ENCODE data around the gene NUP210L.
"Not testable (repeated sequence)": the region's sequence is repeated elsewhere in the genome, so short reads cannot be mapped to it uniquely, and the experiment has no call there.

NUP210L gene

DNA sequence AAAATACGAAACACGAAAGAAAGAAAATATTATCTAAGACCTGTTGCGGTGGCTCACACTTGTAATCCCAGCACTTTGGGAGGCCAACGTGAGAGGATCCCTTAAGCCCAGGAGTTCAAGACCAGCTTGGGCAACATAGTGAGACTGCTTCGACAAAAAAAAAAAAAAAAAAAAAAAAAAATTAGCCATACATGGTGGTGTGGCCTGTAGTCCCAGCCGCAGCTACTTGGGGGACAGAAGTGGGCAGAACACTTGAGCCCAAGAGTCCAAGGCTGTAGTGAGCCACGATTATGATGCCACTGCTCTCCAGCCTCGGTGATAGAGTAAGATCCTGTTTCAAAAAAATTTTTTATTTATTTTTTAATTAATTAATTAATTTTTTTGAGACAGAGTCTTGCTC, 167.3 kb downstream of the NUP210L start:
- no peak for DNase-seq

DNA sequence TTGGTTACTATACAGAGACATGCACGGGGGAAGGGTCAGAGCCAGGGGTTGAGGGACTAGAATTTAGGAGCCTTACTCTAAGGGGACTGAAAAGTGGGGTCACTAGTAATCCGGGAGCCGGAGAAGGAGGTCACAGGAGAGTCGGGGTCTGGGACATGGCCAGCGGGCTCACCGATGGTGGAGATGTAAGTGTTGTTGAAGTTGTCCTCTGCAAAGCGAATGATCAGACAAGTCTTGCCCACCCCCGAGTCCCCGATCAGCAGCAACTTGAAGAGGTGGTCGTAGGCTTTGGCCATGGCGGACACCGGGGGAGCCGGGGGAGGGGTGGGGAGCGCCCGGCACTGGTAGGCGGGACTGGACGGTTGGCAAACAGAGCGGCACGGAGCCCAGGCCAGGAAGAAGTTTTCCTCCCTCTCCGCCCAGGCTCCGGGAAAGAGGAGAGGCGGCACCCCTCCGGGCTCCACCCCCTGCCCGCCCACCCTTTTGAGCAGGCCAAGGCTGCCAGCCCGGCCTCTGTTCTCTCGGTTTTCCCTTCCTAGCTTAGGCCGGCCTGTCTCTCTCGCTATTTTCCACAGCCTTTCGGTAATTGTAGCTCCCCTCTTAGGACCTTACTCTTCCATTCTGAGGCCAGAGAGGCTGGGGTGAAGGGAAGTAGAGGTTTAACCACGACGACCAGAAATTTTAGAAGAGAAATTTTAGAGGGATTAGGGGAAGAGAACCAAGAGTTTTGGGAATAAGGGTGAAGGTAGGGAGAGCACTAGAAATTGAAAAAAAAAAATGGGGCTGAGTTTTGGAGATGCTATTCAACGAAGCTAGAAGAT, 168.7 kb downstream of the NUP210L start, which contains the start of gene RAB13:
TSS of gene RAB13 (minus strand) at position 399 of the 821 bp plus-strand sequence. CDS start at position 296, 103 bp downstream.
- peak; percentile 88 for DNase-seq

DNA sequence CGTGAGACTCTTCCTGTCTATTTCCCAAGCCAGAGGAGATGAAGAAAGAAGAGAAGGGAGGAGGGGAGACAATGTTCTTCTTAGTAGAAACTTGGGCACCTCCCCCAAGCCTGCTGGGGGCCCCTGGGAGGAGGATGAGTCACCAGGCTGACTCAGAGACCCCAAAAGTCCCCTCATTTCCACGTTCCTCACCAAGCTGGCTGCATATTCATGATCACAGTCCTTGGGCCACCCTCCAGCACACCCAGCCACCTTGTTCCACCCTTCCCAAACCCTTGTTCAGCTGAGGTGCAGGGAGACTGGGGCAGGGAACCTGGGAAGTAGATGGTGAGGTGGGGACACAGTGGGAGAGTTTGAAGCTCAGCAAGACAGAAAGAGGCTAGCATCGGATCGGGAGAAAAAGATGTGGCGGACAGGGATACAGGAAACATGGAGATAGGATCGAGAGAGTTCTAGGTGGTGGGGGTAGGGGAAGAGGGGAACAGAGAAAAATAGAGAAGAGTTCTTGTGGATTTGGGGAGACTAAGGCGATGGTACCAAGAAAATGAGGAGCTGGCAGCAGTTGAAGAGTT, 169.4 kb downstream of the NUP210L start:
- peak; percentile 94 for DNase-seq

DNA sequence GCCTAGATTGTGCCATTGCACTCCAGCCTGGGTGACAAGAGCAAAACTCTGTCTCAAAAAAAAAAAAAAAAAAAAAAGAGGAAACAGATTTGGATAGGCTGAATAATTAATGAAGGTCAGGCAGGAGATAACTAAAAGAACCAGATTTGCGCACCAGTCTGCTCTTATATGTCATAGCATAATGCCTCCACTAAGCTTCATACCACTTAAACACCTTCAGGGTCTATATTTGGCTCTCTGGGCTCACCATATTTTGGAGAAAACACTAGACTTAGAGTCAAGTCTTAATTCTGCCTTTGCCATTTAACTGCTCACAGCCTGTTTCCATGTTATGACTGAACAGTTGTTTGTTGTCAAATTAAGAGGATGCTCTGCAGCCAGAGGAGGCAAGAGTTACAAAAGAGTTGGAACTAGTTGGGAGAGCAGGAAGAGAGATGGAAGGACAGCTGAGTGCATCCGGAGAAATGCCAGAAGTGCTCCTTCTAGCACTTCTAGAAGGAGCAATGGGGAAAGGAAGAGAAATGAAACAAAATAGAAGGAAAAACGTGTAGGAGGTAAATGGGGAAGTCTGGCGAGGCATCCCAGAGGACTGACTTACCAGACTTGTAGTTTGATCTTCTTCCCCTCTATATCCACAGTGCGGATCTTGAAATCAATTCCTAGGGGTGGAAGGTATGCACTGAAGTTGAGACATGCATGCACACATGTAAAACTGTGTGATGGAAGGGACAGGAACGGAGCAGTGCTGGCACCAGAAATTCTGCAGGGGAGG, 170.6 kb downstream of the NUP210L start:
- peak; percentile 59 for DNase-seq

DNA sequence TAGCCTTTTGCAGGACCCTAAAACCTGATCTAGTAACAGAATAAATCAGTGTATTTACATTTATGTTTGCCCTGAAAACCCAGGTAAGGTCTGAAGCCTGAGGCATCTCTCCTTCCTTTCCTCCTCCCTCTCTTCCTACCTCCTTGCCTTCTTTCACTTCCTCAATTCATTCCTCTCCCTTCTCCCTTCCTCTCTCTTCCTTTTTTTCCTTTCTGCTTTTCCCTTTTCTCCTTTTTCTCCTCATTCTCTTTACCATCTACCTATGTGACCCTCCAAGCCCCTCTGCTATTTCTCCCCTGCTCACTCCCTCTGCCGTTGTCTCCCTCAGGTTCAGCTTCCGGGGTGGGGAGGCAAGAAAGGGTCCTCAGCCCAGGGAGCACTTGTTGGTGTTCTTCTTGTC, 173.1 kb downstream of the NUP210L start:
- not testable (repeated sequence) for DNase-seq

DNA sequence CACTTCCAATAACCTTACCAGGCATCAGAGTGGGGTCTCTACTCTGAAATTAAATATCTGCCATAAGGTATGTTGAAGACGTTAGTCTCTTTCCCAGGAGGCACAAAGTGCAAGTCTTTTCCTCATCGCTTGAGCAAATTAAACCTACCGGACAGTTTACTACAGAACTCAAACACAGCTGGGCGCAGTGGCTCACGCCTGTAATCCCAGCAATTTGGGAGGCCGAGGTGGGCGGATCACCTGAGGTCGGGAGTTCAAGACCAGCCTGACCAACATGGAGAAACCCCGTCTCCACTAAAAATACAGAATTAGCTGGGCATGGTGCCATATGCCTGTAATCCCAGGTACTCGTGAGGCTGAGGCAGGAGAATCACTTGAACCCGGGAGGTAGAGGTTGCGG, 175.8 kb downstream of the NUP210L start:
- not testable (repeated sequence) for DNase-seq

DNA sequence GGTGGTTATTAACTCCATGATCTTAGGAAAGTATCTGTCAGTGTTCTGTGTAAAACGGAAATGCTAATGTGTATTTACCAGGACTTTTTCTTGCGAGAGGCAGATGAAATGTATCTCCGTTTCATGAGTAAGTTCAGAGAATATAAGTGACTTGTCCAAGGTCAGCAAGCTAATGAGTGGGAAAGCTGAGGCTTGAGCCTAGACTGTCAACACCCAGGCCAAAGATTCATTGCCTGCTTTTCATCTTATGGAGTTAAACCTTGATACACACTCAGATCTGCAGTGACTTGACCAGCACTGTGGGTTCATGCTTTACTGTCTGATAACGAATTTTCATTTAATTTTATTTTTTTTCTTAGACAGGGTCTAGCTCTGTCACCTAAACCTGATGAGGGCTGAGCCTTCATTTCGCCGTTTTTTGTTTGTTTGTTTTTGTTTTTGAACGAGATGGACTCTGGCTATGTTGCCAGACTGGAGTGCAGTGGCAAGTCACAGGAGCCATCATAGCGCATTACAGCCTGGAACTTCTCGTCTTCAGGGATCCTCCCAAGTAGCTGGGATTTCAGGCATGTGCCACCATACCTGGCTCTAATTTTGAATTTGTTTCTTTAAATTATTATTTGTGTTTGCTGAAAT, 176.5 kb downstream of the NUP210L start:
- no peak for DNase-seq

DNA sequence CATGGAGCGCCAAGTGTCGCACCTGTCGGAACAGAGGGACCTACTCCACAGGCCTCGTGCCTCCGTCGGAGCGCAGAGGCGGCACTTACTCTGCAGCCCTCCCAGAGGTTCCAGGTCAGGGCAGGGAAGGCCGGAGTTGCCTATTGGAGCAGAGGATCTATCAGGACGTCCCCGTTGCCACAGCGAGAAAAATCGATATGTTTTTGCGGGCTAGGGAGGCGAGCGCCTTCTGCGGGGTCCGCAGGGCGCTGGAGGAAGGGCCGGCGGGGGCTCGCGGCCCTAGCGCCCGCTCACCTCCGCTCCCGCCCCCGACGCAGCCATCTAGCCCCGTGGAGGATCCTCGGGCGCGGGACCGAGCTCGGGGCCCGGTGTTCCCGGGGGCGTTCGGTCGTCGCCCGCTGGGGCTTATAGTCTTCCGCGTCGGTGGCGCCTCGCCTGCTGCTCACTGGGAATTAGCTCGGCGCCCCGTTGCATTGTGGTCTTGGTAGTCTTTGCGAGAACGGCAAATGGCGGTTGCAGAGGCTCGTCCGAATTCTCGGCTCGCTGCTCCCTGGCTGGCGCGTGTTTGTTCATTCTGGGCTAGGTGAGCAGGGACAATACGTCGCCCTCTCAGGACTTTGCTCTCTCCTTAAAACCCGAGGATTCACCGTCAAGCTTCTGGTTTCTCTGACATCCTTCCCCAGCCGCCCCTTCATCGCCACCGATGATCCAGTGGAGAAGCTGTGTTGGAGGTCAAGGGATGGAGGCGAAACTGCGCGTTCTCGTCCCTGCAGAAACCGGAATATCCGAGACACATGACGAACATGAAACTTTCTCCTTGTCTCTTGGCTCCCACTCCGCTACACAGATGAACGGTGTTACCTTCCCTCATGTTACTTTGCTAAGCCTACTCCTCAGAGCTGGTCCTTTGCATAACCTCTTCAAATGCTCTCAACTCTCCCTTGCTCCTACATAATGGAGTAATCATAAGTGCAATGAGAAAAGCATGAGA, 177.3 kb downstream of the NUP210L start, which contains the start of gene JTB:
TSS of gene JTB (minus strand) at position 425 of the 991 bp plus-strand sequence. CDS start at position 3, 422 bp downstream.
- peak; percentile 87 for DNase-seq

DNA sequence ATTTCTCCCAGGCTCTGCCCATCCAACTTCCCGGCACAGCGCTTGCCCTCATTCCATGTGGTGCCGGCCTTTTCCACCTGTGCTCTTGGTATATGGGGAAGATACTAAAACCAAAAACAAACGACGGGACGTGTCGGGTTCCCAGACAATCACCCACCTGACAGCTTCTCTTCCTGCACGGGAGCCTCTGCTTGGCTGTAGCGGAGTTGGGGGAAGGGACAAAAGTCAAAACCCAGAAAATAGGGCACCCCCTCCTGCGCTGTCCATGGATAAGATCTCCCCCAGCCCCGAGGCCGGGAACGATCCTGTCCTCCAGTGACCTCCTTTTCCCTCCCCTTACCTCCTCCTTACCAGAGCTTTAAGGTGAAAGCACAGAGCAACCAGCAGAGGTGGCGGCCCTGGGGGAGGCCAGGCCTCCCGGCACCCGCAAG, 178.0 kb downstream of the NUP210L start:
- DNase-seq, result no peak

DNA sequence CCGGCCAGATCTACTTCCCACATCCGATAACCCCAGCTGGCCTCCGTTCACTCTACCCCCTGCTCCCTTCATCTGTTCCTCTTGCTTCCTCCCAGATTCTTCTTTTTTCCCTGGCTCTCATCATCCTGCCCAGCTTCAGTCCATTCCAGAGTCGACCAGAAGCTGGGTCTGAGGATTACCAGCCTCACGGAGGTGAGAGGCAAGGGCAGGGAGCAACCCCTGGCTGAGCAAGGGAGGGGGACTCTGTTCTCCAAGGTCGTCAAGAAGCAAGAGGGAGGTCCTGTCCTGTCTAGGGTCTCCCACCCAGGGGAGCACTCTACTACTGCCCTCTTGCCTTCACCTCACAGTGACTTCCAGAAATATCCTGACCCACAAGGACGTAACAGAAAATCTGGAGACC, 181.3 kb downstream of the NUP210L start:
- no peak for DNase-seq

DNA sequence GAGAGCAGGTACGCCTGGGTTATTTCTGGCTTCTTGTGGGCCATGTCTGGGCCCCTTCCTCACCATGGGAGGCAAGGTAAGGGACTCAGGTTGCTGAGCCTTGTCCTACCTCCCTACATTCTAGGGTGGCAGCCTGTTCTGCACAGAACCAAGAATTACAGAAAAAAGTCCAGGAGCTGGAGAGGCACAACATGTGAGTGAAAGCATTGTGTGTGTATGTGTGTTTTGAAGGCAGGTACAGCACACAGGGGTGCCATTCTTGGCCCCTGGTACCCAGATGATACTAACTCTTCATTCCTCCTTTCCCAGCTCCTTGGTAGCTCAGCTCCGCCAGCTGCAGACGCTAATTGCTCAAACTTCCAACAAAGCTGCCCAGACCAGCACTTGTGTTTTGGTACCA, 181.8 kb downstream of the NUP210L start:
- DNase-seq, result no peak

DNA sequence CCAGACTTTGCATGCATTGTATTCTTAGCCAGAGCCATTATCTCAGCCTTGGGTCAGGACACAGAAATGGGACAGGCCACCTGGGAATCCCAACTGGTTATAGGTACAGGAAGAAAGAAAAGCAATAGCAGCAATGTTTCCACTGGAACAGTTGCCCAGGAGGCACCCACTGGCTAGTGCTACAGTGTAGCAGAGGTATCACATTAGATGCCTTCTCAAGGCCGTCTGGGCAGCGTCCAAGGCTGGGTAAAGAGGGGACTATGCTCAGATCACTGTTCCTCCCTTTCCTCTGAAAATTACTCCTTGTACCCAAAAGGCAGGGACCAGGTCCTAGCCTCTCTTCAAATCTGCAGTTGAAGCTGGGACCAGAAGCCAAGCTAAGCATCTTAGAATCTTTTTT, 184.5 kb downstream of the NUP210L start:
- DNase-seq, result no peak

DNA sequence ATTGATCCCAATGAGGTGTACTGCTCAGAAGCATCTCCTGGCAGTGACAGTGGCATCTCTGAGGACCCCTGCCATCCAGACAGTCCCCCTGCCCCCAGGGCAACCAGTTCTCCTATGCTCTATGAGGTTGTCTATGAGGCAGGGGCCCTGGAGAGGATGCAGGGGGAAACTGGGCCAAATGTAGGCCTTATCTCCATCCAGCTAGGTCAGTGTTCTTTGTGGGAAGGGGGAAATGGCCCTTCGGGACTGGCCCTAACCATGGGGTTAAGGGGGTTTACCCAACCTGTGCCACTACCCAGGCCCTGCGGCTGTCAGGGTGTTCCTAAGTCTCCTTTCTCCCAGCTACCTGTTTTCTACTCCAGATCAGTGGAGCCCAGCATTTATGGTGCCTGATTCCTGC, 185.9 kb downstream of the NUP210L start:
- no peak for DNase-seq

DNA sequence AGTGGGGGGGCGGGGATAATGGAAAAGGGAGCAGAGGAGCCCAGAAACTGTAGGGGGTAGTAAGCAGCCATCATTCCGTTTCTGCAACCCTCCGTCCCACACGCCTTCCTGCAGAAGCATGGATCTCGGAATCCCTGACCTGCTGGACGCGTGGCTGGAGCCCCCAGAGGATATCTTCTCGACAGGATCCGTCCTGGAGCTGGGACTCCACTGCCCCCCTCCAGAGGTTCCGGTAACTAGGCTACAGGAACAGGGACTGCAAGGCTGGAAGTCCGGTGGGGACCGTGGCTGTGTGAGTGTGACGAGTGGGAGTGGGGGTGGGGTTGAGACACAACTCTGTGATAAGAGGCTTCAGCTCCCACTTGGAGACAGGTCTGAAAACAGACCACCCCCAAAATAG, 186.5 kb downstream of the NUP210L start:
- no peak for DNase-seq

DNA sequence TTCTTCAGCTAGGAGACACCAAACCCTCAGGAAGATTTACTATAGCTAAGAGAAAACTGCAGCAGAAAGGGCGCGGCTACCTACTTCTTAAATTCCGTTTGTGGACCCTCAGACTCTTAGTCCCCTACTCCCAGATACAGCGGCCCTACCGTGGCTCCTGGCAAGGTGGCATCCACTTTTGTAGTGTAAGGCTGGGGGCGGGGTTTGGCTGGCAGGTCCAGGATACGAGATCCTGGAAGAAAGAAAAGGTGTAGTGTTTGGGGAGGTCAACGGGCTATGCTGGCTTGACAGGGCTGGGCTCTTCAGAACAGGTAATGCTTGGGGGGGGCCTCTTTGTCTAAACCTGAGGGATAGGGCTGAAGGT, 186.9 kb downstream of the NUP210L start:
- DNase-seq, result no peak

DNA sequence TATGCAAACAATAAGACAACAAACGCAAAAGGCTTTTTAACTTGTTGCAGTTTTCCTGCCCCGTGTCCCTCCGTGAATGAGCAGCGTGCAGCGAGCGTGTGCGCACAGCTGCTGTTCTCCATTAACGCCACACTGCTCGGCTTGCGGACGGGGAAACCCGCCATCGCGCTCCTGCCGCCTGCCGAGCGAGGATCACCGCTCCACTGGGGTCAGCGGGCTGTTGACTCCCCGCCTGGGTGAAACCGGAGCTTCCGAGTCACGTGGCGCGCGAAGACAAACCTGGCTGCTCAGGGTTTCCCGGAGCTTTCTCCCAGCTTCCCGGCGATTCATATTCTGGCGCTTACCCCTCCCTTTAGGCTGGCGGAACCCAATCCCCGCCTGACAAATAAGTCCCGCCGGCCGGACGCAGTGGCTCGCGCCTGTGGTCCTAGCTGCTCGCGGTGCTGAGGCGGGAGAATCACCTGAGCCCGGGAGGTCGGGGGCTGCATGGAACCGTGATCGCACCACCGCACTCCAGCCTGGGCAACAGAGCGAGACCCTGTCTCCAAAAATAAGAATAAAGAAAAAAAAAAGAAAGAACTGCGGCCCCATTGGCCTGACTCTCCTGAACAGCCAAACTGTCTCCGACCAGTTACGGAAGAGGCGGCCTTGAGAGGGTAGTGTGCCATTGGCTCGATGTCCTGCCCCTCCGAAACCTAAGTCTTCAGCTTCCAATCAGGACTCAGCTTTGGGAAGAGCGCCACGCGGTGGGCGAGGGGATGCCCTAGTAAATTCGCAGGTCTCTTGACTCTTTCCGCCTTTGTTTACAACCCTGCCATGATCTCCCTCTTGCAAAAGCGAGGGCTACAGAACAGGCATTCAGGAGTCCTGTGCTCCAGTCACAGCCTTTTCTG, 187.5 kb downstream of the NUP210L start, which contains the start of gene CREB3L4:
TSS of gene CREB3L4 (plus strand) at position 796 of the 893 bp plus-strand sequence. CDS start 624 bp downstream, outside the sequence.
- DNase-seq, result peak; percentile 97

DNA sequence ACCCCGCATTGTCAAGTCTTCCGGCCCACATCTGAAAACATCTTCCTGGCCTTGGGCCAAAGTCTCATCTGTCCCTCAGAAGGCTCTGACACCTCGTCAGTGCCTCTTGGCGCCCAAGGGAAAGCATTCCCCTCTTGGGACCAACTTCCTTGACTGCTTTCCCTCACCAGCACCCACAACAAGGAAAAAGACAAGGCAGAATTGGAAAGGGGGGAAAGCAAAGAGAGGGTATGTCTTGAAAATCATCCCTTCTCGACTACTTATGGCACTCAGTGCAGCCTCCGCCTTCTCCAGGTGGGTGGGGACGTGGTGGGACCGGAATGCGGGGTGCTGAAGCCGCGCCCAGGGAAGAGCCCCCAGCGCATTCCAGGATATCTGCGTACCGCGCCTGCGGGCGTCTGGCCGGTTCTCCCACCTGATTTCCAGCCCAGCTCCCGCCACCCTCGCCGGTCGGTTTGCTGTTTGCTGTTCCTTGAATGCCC, 191.0 kb downstream of the NUP210L start:
- no peak for DNase-seq

DNA sequence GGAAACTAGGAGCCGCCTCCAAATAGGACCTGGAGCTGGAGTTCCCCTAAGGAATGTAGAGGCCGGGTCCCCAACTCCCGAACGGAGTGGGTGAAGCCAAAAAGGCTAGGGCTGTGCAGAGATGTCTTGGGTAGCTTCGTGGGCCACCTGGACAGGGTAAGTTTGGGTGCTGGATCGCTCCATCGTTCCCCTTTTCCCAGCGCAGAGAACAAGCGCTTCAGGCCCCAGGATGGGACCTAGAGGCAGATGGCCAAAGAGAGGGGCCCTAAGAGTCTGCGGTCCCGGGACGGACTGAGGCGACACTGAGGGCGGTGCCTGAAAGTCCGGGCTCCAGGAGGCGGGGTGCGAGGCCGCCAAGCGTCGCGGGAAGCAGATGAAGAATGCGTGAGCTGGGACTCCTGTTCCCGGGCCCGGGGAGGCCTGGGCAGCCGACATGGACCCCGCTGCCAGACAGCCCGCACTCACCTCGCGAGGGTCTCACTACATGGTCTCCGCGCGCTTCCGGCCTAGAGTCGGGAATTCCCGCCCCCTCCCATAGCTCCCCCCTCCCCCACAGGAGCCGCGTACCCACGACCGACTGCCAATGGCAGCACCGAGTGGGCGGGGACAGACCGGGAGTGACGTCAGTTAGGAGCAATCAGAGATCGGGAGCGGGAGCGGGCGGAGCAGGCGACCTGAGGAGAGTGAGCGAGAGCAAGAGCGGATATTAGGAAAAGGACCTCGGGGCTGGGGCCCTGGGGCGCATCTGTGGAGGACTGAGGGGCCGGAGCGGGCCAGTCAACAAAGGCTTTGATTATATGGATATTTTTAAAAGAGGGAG, 191.6 kb downstream of the NUP210L start, which contains the start of gene SLC39A1:
TSS of gene SLC39A1 (minus strand) at position 508 of the 820 bp plus-strand sequence. CDS start 822 bp downstream, outside the sequence.
- peak; percentile 98 for DNase-seq

Data from inflammatory macrophage treated with lipopolysaccharide for 4 hours (primary cell).